Measurements from ENCODE around the gene RPN1. TPM values are rescaled to one million over a fixed set of nuclear protein-coding genes. Genes with fewer than 3 reads are reported as not detected.
A peak's percentile ranks its signal among the peaks of the same experiment; 100 is the strongest.
"Not testable (repeated sequence)": the region's sequence is repeated elsewhere in the genome, so short reads cannot be mapped to it uniquely, and the experiment has no call there.

Gene RPN1
- total RNA-seq, result 208 TPM
- long read RNA-seq, transcript RPN1-201 (10 exons, 2,314 nt), result major isoform, 1,336 of 1,407 reads
- long read RNA-seq, partial matches to known transcripts, result 46 of 1,407 reads
- long read RNA-seq, other reads (novel, unspliced or antisense), result 25 of 1,407 reads

- peak; percentile 99 for DNase-seq (ENCODE audit: low spot score)
Measured at GRCh38 chr3:128650096-128651050, at the start of gene RPN1. Gene RPN1 (minus strand): TSS chr3:128650818. CDS start chr3:128650800, 18 bp downstream.

- DNase-seq (ENCODE audit: low spot score), result no peak
Measured at GRCh38 chr3:128698211-128699047, 47.8 kb upstream of the RPN1 start.

- DNase-seq (ENCODE audit: low spot score), result no peak
Measured at GRCh38 chr3:128697341-128697740, 46.7 kb upstream of the RPN1 start.

- no peak for DNase-seq (ENCODE audit: low spot score)
Measured at GRCh38 chr3:128693696-128694095, 43.1 kb upstream of the RPN1 start.

- DNase-seq (ENCODE audit: low spot score), result no peak
Measured at GRCh38 chr3:128689060-128689459, 38.4 kb upstream of the RPN1 start.

GRCh38 chr3:128686465-128686864, 35.8 kb upstream of the RPN1 start:
- no peak for DNase-seq (ENCODE audit: low spot score)

GRCh38 chr3:128684986-128685726, 34.5 kb upstream of the RPN1 start:
- no peak for DNase-seq (ENCODE audit: low spot score)

GRCh38 chr3:128683957-128684356, 33.3 kb upstream of the RPN1 start:
- DNase-seq (ENCODE audit: low spot score), result no peak

GRCh38 chr3:128681369-128681829, 30.8 kb upstream of the RPN1 start:
- no peak for DNase-seq (ENCODE audit: low spot score)

GRCh38 chr3:128680603-128681368, 30.2 kb upstream of the RPN1 start:
- peak; percentile 100 for DNase-seq (ENCODE audit: low spot score)

- DNase-seq (ENCODE audit: low spot score), result no peak
Measured at GRCh38 chr3:128679338-128679737, 28.7 kb upstream of the RPN1 start.

- DNase-seq (ENCODE audit: low spot score), result not testable (repeated sequence)
Measured at GRCh38 chr3:128675802-128676201, 25.2 kb upstream of the RPN1 start.

GRCh38 chr3:128674161-128674784, 23.7 kb upstream of the RPN1 start:
- no peak for DNase-seq (ENCODE audit: low spot score)

GRCh38 chr3:128667641-128668040, 17.0 kb upstream of the RPN1 start:
- DNase-seq (ENCODE audit: low spot score), result no peak

- DNase-seq (ENCODE audit: low spot score), result peak; percentile 16
Measured at GRCh38 chr3:128665362-128666021, 14.9 kb upstream of the RPN1 start.

GRCh38 chr3:128663151-128663550, 12.5 kb upstream of the RPN1 start:
- peak; percentile 20 for DNase-seq (ENCODE audit: low spot score)

- DNase-seq (ENCODE audit: low spot score), result no peak
Measured at GRCh38 chr3:128655531-128655930, 4.9 kb upstream of the RPN1 start.

GRCh38 chr3:128653993-128654805, 3.6 kb upstream of the RPN1 start:
- peak; percentile 68 for DNase-seq (ENCODE audit: low spot score)
